HAP-1 (cell line): ENCODE results near the gene CDA.

Experiments
- DNase-seq, 2 experiments: peaks; one replicate each; pipeline ENCODE4 v3.0.0-alpha.2; 2016 to 2020; ENCODE audit warnings: low spot score in 2 of 2
- H3K27me3 ChIP-seq: fragments of 250-450 bp; sonication (Bioruptor Pico); 2 replicates; pipeline ENCODE4 v1.5.1; 2020; ENCODE audit warnings: low read depth, mild to moderate bottlenecking, moderate library complexity
- H3K36me3 ChIP-seq: fragments of 250-450 bp; sonication (Bioruptor Pico); replicated peaks from 2 replicates; pipeline ENCODE4 v1.5.1; 2020; ENCODE audit warnings: mild to moderate bottlenecking
- H3K4me1 ChIP-seq: fragments of 250-450 bp; sonication (Bioruptor Pico); 2 replicates; pipeline ENCODE4 v1.5.1; 2020; ENCODE audit warnings: mild to moderate bottlenecking
- H3K4me3 ChIP-seq: fragments of 250-450 bp; sonication (Bioruptor Pico); 2 replicates; pipeline ENCODE4 v1.5.1; 2020; ENCODE audit warnings: mild to moderate bottlenecking, moderate library complexity
- H3K9me3 ChIP-seq: fragments of 250-450 bp; sonication (Bioruptor Pico); 2 replicates; pipeline ENCODE4 v1.5.1; 2020; ENCODE audit warnings: mild to moderate bottlenecking, moderate library complexity
- in situ Hi-C: fragments of 300-500 bp; cut with MboI; formaldehyde crosslinking; loops from 3 replicates; pipeline ENCODE4 v1.14.3; 2020; ENCODE audit warnings: low sequenced_read_pairs, inconsistent platforms, mixed read lengths

The CDA gene

GRCh38 chr1:20588634-20589225 lies at the start of gene CDA:
CDA (plus strand) TSS chr1:20589097; CDS start chr1:20589130, 33 bp downstream.
- no peaks in the 10 kb centered on the region for H3K9me3 ChIP-seq
- peak in 1 of 2 experiments; percentile 51 for DNase-seq
- in situ Hi-C loops: no loop called here
- peak within 1 kb of the TSS; percentile 22 for H3K4me3 ChIP-seq
- peaks cover 7% of the 10 kb centered on the region for H3K4me1 ChIP-seq
- no peaks in the 10 kb centered on the region for H3K36me3 ChIP-seq
- 0 out of 2 replicates have a peak, but pooled peaks cover 5% of the 10 kb centered on the region for H3K27me3 ChIP-seq

GRCh38 chr1:20540281-20540680 lies 48.6 kb upstream of the CDA start:
- Histone ChIP-seq H3K36me3 (no peaks in the 10 kb centered on the region), H3K9me3 (no peaks in the 10 kb centered on the region), H3K4me3 (no peak overlapping the region), H3K27me3 (peaks cover 41% of the 10 kb centered on the region), H3K4me1 (no peaks in the 10 kb centered on the region)
- no peak for DNase-seq
- in situ Hi-C loops: loop anchor here (25.0 kb wide), 1 partner anchor 672 kb away; no protein-coding TSS in a partner anchor

DNA sequence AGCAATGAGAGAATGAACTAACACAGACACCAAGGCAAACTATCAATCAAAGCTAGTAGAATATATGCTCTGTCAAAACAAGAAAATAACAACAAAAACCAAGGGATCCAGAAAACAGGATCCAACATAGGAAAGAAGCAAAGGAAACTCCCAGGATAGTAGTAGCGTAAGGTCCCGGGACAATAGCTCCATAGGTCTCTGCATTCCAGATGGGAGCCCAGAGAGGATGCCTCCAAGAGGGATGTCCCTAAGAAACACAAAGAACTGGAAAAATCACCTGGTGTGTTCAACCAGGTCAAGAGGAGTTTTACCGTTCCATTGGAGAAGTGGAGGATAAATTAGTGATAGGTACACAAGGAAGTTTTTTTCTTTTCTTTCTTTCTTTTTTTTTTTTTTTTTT lies 42.3 kb upstream of the CDA start:
- no peak for DNase-seq
- no peaks in the 10 kb centered on the region for H3K9me3 ChIP-seq
- H3K27me3 ChIP-seq: peaks cover 35% of the 10 kb centered on the region
- no peaks in the 10 kb centered on the region for H3K36me3 ChIP-seq
- no peaks in the 10 kb centered on the region for H3K4me1 ChIP-seq
- H3K4me3 ChIP-seq: no peak overlapping the region
- in situ Hi-C loops: loop anchor here (25.0 kb wide), 1 partner anchor 666 kb away; no protein-coding TSS in a partner anchor

DNA sequence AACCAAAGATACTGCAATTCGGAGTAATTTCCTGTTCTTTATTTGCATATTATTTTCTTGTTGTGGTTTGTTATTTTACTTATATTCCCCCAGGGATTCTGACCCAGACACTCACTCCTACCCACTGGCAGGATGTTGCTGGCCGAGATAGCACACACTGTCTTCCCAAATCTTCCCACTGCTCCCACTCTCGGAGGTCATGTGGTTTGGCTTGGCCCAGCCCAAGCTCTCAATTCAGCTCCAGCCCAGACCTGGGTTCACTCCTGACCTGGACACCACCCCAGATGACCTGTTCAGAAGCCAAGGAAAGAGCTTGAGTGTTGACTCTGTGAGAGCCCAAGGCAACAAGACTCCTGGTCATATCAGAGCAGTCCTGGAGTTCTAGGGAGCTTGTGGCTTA lies 37.7 kb upstream of the CDA start:
- Histone ChIP-seq H3K27me3 (peaks cover 53% of the 10 kb centered on the region), H3K4me3 (no peak overlapping the region)

DNA sequence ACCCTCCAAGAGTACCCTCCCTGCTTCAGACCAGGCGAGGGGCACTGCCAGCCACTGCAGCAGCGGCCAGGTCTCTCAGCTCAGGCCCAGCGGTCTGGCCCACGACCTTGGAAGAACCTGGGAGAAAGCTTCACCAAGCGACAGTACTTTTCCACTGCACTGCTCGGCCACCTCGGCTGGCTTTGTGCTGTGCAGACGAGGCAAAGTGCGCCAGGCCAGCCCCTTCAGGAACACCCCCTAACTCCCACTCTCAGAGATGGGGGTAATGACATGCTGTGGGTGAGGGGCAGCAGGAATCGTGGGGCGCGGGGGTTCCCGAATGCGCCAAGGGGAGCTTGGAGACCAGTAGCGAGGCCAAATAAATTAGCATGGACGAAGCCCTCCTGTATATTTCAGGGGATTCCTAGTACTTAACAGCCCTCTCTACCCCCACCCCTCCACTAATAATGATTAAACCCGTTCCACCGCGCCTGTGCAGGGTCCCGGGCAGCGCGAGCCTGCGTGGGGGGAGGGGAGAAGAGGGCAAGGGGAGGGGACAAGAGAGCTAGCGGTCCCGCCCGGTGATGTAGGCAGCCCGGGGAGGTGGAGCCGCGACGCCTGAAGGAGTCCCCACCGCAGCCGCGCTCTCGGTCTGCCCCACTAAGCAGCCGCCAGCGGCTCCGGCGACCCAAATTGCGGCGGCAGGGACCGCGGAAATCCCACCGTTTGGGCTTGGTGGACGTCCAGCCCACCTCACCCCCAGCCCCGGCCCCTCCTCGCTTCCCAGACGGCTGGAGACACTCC lies 36.8 kb upstream of the CDA start, which contains the start of gene FAM43B:
Gene FAM43B, plus strand, starts transcription at position 629 of the 783 bp plus-strand sequence. CDS start 401 bp downstream, outside the sequence.
- Histone ChIP-seq H3K36me3 (no peaks in the 10 kb centered on the region), H3K4me3 (peak within 1 kb of the TSS; percentile 28), H3K4me1 (no peaks in the 10 kb centered on the region), H3K27me3 (peaks cover 54% of the 10 kb centered on the region), H3K9me3 (no peaks in the 10 kb centered on the region)
- DNase-seq: peak; percentile 13 to 83
- in situ Hi-C loops: no loop called here

More for the DNA sequence above, 37.7 kb upstream of the CDA start:
- no peaks in the 10 kb centered on the region for H3K9me3 ChIP-seq
- no peak for DNase-seq
- H3K4me1 ChIP-seq: no peaks in the 10 kb centered on the region
- no peaks in the 10 kb centered on the region for H3K36me3 ChIP-seq
- in situ Hi-C loops: no loop called here

DNA sequence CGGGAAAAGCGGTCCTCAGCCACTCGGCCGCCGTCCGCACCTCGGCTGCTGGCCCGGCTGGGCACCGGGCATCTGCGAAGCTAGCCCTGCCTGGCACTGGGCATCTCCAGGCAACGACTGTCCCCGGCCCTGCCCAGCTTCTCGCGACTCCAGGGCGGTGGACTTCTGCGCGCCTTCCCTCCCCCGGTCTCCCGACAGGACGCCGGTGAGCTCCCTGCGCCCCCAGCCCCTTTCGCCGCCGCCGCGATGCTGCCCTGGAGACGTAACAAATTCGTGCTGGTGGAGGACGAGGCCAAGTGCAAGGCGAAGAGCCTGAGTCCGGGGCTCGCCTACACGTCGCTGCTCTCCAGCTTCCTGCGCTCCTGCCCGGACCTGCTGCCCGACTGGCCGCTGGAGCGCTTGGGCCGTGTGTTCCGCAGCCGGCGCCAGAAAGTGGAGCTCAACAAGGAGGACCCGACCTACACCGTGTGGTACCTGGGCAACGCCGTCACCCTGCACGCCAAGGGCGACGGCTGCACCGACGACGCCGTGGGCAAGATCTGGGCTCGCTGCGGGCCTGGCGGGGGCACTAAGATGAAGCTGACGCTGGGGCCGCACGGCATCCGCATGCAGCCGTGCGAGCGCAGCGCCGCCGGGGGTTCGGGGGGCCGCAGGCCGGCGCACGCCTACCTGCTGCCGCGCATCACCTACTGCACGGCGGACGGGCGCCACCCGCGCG lies 36.0 kb upstream of the CDA start:
- in situ Hi-C loops: no loop called here
- H3K4me1 ChIP-seq: no peaks in the 10 kb centered on the region
- H3K36me3 ChIP-seq: no peaks in the 10 kb centered on the region
- no peak for DNase-seq
- H3K4me3 ChIP-seq: peak overlapping the region; percentile 28
- peaks cover 56% of the 10 kb centered on the region for H3K27me3 ChIP-seq
- H3K9me3 ChIP-seq: no peaks in the 10 kb centered on the region

DNA sequence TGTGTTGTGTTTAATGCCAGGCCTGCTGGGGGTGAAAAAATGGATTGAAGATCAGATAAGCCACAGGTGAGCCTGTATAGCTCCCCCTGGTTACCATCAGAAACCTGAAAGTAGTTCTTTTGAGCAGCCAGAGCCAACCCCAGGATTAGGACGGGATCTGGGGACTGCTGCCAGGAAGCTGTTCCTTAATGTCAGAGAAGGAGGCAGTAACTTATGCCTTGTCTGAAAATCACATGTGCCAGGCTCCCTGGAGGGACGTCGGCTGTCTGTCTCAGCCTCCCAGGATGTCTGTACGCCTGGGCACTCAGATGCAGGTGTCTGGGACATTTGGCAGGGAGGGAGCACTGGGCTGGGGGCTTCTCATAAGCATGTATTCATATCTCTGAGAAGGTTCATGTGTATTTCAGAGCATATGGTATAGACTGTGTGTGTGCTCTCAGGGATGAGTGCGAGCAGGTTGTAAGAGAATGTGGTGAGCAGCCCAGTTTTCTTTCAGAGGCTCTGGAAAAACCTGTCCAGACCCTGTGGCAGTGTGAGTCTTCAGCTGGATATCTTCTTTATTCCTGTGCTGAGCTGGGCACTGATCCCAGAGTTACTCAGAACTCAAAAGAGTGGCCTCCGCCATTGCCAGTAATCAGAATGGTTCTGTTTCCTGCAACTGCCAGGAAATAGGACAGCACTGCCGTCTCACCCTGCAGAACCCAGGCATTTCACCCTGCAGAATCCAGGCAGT lies 33.7 kb upstream of the CDA start:
- Histone ChIP-seq H3K36me3 (no peaks in the 10 kb centered on the region), H3K4me3 (no peak overlapping the region), H3K27me3 (peaks cover 56% of the 10 kb centered on the region), H3K9me3 (no peaks in the 10 kb centered on the region), H3K4me1 (no peaks in the 10 kb centered on the region)
- in situ Hi-C loops: no loop called here
- DNase-seq: no peak

- Histone ChIP-seq H3K4me3 (no peak overlapping the region), H3K9me3 (no peaks in the 10 kb centered on the region), H3K4me1 (no peaks in the 10 kb centered on the region), H3K27me3 (peaks cover 57% of the 10 kb centered on the region), H3K36me3 (no peaks in the 10 kb centered on the region)
- in situ Hi-C loops: no loop called here
- no peak for DNase-seq
Observed at GRCh38 chr1:20555758-20556120, 33.2 kb upstream of the CDA start.

GRCh38 chr1:20558191-20558590 lies 30.7 kb upstream of the CDA start:
- peaks cover 34% of the 10 kb centered on the region for H3K27me3 ChIP-seq
- in situ Hi-C loops: no loop called here
- no peaks in the 10 kb centered on the region for H3K9me3 ChIP-seq
- no peaks in the 10 kb centered on the region for H3K4me1 ChIP-seq
- DNase-seq: no peak
- H3K36me3 ChIP-seq: no peaks in the 10 kb centered on the region
- H3K4me3 ChIP-seq: no peak overlapping the region

GRCh38 chr1:20560966-20561365 lies 27.9 kb upstream of the CDA start:
- Histone ChIP-seq H3K27me3 (peaks cover 12% of the 10 kb centered on the region), H3K4me3 (no peak overlapping the region), H3K4me1 (no peaks in the 10 kb centered on the region), H3K36me3 (no peaks in the 10 kb centered on the region), H3K9me3 (no peaks in the 10 kb centered on the region)
- in situ Hi-C loops: no loop called here
- DNase-seq: no peak

GRCh38 chr1:20565234-20565633 lies 23.7 kb upstream of the CDA start:
- Histone ChIP-seq H3K36me3 (no peaks in the 10 kb centered on the region), H3K27me3 (peaks cover 3% of the 10 kb centered on the region; the same call in 1 of the 2 replicates), H3K4me3 (no peak overlapping the region), H3K9me3 (no peaks in the 10 kb centered on the region), H3K4me1 (no peaks in the 10 kb centered on the region)
- DNase-seq: no peak
- in situ Hi-C loops: no loop called here

DNA sequence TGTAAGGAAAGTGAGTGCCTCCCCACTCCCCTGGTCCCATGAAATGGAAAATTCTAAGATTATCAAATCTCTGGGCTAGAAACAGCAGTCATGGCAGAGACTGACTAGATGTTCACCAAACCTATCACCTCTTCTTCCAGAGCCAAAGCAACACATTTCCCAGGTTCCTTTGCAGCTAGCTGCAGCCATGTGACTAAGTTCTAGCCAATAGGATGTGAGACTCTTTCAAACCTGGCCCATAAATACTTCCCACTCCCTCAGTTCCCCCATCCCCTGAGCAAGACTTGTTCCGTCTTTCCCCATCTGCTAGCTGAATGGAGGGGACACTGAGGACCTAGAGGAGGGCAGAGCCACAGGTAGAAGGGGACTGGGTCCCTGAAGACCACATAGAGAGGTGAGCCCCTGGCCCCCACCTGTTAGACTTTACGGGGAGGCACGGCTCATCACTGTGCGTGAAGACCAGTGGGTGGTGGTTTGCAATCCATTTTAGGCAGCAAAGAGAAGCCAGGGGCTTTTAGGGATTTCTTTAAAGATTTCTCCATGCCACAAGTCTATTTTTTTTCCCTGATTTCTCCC lies 19.3 kb upstream of the CDA start:
- H3K4me1 ChIP-seq: no peaks in the 10 kb centered on the region
- H3K27me3 ChIP-seq: 0 out of 2 replicates have a peak, but pooled peaks cover 7% of the 10 kb centered on the region
- H3K4me3 ChIP-seq: no peak overlapping the region
- no peaks in the 10 kb centered on the region for H3K36me3 ChIP-seq
- in situ Hi-C loops: no loop called here
- no peaks in the 10 kb centered on the region for H3K9me3 ChIP-seq
- DNase-seq: no peak

GRCh38 chr1:20571427-20571826 lies 17.5 kb upstream of the CDA start:
- H3K36me3 ChIP-seq: no peaks in the 10 kb centered on the region
- no peaks in the 10 kb centered on the region for H3K4me1 ChIP-seq
- in situ Hi-C loops: no loop called here
- no peak overlapping the region for H3K4me3 ChIP-seq
- H3K9me3 ChIP-seq: no peaks in the 10 kb centered on the region
- DNase-seq: no peak
- H3K27me3 ChIP-seq: 0 out of 2 replicates have a peak, but pooled peaks cover 7% of the 10 kb centered on the region
